Iris pigment epithelial cell (primary cell): ENCODE measurements around the gene CALML6.
A peak's percentile ranks its signal among the peaks of the same experiment; 100 is the strongest.

ENCODE experiments used
- DNase-seq: peaks from one replicate; pipeline ENCODE4 v3.0.0-alpha.2; 2011; ENCODE audit warnings: low read depth

The CALML6 gene

DNA sequence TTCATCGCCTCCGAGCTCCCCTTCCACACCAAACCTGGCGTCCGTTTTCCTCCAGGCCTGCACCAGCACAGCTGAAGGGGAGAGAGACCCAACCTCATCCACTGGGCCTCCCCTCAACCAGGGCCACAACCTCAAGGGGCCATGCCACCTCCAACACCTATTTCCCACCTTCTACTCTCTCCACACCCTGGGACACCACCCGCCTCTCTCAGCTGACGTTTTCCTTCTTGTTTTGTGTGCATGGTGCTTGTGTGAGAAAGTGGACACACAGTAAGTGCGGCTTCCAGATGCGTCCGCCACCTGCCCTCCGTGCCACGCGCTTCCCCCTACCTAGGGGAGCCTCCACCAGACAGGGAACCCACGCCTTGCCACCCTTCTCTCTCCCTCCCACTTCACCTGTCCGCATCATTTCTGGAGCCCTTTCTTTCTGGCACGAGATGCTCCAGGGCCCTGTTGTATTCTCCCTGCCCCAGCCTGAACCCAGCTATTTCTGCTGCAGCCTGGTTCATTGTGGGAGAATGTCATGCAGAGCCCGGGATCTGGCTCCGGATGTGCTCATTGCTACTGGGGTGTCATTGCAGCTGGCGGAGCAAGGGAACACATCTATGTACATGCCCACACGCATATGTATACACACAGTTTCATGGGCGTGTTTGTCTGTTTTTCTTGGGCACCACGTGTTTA lies 22.8 kb upstream of the CALML6 start:
- no peak for DNase-seq

DNA sequence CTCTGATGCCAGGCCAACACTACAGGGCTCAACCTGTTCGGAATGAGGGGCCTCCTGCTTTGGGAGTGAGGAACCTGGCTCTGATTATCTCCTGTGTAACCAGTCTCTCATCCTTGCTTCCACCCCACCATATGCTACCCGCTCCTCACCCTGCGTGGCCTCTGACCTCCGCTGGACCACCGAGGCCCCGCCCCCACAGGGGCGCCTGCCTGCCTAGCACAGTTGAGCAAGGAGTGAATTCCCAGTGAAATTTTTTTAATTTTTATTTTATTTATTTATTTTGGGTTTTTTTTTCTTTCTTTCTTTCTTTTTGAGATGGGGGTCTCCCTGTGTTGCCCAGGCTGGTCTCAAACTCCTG lies 22.3 kb upstream of the CALML6 start:
- no peak for DNase-seq

DNA sequence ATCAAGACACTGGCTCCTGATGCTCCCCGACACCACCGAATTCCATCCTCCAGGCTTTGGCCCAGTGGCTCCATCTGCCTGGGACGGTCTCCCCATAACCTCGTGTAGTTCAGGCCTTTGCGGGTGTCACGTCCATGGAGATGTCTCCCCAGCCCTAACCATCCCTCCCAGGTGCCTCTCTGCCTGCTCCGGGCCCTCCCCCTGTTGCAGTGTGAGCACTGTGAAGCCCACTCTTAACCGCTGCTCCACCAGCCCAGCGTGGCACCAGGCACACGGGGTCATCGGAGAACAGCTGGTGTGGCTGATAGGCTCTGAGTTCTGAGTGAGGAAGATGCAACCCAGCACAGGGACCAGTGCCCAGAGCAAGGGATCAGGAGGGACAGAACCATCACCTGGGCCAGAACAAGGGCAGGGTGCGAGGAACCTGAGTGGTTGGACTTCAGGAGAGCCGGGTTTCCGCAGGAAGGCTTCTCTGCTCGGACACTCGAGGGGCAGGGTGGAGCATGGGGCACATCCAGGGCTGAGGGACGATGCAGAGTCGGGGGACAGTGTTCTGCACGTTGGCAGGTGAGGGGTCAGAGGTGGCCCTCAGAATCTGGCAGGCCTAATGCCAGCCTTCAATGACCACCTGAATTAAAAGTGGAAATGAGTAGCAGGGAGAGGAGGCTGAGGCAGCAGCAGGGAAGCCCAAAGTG lies 21.6 kb upstream of the CALML6 start:
- DNase-seq, result no peak

- DNase-seq, result no peak
Measured at GRCh38 chr1:1893997-1894353, 21.1 kb upstream of the CALML6 start.

DNA sequence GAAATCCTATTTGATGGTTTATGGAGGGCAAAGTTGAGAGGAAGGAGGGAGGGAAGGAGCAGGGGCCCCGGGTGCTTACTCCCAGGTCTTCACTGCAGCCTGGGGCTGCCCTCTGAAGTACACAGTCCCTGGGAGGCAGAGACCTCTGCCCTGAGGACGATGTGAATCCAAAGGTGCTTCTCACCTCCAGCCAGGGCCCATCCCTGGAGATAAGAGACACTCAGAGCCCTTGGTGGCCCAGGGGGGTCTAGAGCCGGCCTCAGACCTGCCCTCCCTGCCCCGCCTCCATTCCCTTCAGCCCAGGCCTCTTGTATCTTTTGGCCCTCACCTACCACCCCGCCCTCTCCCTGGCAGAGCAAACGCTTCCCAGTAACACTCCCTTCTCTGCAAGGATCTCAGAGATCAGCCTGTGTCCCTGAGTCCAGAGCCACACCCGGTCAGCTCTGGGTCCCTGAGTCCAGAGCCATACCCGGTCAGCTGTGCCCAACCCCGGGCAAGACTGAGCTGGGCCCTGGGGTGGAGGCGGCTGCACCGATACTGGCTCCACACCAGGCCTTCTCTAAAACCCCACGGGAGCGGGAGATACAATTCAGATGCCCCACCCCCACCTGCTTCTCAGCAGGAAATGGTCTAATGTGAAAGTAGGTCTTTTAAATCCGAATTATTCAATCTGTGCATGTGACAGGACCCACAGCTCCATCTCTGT lies 20.6 kb upstream of the CALML6 start:
- no peak for DNase-seq

DNA sequence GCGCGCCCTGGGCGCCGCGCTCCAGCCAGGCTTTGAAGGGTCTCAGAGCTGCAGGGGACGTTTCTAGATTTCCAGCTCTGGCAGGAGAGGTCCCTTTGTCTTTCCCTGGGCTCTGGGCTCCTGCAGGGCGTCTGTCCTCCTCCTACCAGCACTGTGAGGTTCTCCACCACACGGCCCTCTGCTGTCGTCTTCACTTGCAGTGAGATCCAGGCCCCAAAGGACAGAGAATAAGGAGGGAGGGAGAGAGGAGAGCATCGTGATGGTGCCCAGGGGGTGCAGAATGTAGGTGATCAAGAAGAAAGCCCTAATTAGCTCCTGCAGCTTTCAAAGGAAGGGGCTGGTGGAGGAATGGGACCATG lies 20.0 kb upstream of the CALML6 start:
- DNase-seq, result no peak

- DNase-seq, result no peak
Measured at GRCh38 chr1:1895456-1896336, 19.4 kb upstream of the CALML6 start.

- DNase-seq, result no peak
Measured at GRCh38 chr1:1898246-1898933, 16.7 kb upstream of the CALML6 start.

GRCh38 chr1:1899266-1899966 lies 15.6 kb upstream of the CALML6 start:
- no peak for DNase-seq

- no peak for DNase-seq
Measured at GRCh38 chr1:1899967-1900327, 15.1 kb upstream of the CALML6 start.

GRCh38 chr1:1900883-1901640 lies 14.0 kb upstream of the CALML6 start:
- no peak for DNase-seq

- no peak for DNase-seq
Measured at GRCh38 chr1:1901641-1902294, 13.3 kb upstream of the CALML6 start.

DNA sequence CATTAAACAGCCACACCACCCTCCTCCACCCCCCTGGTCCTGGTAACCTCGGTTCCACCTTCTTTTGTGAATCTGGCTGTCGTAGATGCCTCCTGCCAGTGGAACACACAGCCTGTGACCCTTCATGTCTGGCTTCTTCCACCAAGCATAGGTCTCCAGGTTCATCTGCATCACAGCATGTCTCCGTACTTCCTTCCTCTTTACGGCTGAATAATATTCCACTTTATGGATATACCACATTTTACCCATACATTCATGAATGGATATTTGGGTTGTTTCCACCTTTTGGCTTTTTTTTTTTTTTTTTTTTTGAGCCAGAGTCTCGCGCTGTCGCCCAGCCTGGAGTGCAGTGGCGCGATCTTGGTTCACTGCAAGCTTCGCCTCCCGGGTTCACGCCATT lies 11.8 kb upstream of the CALML6 start:
- no peak for DNase-seq

DNA sequence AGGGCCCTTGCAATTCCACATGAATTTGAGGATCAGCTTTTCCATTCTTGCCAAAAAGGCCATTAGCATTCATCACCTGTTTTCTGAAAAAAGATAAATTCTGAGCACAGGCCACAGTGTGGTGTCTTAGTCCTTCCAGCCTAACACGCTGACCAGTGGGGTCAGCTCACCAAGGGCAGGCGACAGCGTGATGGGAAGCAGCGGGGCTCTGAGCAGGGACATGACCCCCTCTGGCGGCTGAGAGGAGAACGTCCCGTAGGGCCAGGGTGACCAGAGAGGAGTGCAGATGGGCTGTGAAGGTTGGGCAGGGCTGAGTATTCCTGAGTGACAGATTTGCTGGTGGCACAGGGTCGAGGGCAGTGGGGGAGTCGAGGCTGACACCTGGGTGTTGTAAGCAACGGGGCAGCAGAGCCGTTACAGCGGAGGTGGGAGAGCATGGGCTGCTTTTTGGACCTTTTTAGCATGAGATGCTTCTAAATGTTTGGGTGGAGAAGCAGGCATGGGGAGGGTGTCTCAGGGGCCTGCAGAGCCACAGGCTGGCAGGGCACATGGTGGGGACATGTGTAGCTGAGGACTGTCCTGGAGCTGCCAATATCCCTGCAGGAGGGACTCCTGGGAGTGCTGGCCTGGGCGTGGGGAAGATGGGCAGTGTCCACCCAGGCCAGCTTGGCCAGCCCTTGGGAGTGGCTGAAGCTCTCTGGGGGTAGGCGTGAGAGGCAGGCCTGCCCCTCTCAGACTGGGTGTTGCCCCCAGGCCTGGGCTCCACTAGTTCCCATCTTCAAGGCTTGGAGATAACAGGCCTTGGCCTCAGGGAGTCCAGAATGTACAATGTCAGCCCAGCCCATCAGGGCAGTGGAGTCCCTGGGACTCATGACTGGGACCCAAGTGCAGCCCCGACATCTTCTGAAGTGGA lies 8.6 kb upstream of the CALML6 start:
- peak; percentile 69 for DNase-seq

DNA sequence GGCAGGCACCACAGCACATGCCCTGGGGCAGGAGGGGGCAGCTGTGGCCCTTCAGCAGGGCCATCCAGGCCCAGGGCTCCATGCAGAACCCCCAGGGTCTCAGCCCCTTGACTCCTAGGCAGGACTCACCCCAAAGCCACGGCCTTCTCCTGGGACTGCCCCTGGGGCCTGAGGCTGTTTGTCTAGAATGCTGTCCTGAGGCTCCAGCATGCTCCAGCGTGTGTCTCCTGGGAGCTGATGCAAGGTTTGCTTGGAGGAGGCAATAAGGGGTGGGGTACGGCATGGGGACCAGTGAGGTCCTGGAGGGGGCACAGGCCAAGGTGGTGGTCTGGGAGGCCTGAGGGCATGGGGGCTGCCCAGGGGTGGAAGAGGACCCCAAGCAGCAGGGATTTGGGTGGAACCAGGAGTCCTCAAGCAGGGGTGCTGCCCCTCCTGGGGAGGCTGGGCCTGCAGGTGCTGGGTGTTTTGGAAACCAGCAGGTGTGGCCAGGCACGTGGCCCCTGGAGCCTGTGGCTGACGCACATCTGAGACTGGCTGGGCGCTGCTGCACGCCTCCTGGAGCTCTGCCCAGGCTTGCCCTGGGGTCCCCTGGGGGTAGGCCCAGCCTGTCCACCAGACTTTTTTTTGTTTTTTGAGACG lies 7.8 kb upstream of the CALML6 start:
- no peak for DNase-seq

- DNase-seq, result no peak
Measured at GRCh38 chr1:1908506-1908791, 6.6 kb upstream of the CALML6 start.

- no peak for DNase-seq
Measured at GRCh38 chr1:1910033-1910465, 5.0 kb upstream of the CALML6 start.

- DNase-seq, result no peak
Measured at GRCh38 chr1:1910651-1911331, 4.3 kb upstream of the CALML6 start.
